HL-60 (cell line): ENCODE results near the gene CHCHD6.

Experiments
- DNase-seq, 2 experiments: peaks; one replicate each; pipeline ENCODE4 v3.0.0-alpha.2; 2010 to 2020; ENCODE audit warnings: low read depth in 1 of 2, low spot score in 1 of 2
- H3K27ac ChIP-seq: fragments of 250-450 bp; sonication (Bioruptor Pico); replicated peaks from 2 replicates; pipeline ENCODE4 v1.5.1; 2020; ENCODE audit warnings: mild to moderate bottlenecking, moderate library complexity
- H3K27me3 ChIP-seq: fragments of 250-450 bp; sonication (Bioruptor Pico); 2 replicates; pipeline ENCODE4 v1.5.1; 2021; ENCODE audit warnings: mild to moderate bottlenecking, moderate library complexity; ENCODE audit not compliant: insufficient read depth, poor library complexity, severe bottlenecking
- H3K4me3 ChIP-seq: replicated peaks from 2 replicates; pipeline ENCODE4 v1.5.1; 2011; ENCODE audit warnings: mild to moderate bottlenecking, control low read depth, low read length; ENCODE audit not compliant: insufficient read depth
- GABPA ChIP-seq: IDR thresholded peaks from 2 replicates; pipeline ENCODE4 v1.6.1; 2012; ENCODE audit warnings: low read depth
- POLR2AphosphoS5 ChIP-seq: IDR thresholded peaks from 2 replicates; pipeline ENCODE4 v1.6.1; 2012; ENCODE audit warnings: low read depth
- SPI1 ChIP-seq: IDR thresholded peaks from 2 replicates; pipeline ENCODE4 v1.6.1; 2012; ENCODE audit warnings: low read depth, mild to moderate bottlenecking, borderline replicate concordance
- TF ChIP-seq, protein P1 (sequence below): IDR thresholded peaks from 2 replicates; pipeline ENCODE4 v1.6.1; 2012; ENCODE audit warnings: low read depth; ENCODE audit not compliant: insufficient replicate concordance
- TF ChIP-seq, protein P2 (sequence below): IDR thresholded peaks from one replicate; pipeline ENCODE4 v1.5.1; 2011; ENCODE audit warnings: low read length, control low read depth, inconsistent platforms; ENCODE audit not compliant: insufficient read depth

The CHCHD6 gene

DNA sequence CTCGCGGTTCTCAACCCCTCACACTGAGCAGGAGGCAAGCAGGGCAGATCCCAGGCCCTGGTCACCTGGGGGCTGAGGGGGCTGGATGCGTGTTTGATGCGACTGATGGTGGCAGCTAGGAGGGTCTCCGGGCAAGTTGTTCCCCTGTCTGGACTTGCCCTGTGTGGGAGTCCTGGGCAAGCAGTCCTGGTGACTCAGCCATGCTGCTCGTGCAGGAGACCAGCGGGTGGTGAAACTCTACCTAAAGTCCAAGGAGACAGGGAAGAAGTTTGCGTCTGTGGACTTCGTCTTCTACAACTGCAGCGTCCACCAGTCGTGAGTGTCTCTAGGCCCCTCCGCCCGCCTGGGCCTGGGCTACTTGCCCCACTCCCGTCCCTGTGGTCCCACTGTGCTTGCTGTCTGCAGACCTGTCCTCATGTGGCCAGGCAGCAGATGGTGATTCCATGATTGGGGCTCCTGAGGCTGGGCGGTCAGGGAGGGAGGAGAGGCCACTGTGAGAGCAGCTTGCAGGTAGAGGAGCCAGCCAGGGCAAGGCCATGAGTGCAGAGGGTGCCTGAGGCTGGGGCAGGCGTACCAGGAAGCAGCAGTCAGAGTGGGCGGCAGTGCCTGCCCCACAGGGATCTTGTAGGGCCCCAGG lies 301.9 kb downstream of the CHCHD6 start:
- Histone ChIP-seq H3K27ac (no peak overlapping the region), H3K4me3 (no peak overlapping the region), H3K27me3 (no peaks in the 10 kb centered on the region)
- DNase-seq, result no peak
- TF ChIP-seq SPI1 (no peak), POLR2AphosphoS5 (no peak), GABPA (no peak)
- TF ChIP-seq, protein P1, sequence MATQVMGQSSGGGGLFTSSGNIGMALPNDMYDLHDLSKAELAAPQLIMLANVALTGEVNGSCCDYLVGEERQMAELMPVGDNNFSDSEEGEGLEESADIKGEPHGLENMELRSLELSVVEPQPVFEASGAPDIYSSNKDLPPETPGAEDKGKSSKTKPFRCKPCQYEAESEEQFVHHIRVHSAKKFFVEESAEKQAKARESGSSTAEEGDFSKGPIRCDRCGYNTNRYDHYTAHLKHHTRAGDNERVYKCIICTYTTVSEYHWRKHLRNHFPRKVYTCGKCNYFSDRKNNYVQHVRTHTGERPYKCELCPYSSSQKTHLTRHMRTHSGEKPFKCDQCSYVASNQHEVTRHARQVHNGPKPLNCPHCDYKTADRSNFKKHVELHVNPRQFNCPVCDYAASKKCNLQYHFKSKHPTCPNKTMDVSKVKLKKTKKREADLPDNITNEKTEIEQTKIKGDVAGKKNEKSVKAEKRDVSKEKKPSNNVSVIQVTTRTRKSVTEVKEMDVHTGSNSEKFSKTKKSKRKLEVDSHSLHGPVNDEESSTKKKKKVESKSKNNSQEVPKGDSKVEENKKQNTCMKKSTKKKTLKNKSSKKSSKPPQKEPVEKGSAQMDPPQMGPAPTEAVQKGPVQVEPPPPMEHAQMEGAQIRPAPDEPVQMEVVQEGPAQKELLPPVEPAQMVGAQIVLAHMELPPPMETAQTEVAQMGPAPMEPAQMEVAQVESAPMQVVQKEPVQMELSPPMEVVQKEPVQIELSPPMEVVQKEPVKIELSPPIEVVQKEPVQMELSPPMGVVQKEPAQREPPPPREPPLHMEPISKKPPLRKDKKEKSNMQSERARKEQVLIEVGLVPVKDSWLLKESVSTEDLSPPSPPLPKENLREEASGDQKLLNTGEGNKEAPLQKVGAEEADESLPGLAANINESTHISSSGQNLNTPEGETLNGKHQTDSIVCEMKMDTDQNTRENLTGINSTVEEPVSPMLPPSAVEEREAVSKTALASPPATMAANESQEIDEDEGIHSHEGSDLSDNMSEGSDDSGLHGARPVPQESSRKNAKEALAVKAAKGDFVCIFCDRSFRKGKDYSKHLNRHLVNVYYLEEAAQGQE, result no peak
- TF ChIP-seq, protein P2, sequence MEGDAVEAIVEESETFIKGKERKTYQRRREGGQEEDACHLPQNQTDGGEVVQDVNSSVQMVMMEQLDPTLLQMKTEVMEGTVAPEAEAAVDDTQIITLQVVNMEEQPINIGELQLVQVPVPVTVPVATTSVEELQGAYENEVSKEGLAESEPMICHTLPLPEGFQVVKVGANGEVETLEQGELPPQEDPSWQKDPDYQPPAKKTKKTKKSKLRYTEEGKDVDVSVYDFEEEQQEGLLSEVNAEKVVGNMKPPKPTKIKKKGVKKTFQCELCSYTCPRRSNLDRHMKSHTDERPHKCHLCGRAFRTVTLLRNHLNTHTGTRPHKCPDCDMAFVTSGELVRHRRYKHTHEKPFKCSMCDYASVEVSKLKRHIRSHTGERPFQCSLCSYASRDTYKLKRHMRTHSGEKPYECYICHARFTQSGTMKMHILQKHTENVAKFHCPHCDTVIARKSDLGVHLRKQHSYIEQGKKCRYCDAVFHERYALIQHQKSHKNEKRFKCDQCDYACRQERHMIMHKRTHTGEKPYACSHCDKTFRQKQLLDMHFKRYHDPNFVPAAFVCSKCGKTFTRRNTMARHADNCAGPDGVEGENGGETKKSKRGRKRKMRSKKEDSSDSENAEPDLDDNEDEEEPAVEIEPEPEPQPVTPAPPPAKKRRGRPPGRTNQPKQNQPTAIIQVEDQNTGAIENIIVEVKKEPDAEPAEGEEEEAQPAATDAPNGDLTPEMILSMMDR, result no peak

DNA sequence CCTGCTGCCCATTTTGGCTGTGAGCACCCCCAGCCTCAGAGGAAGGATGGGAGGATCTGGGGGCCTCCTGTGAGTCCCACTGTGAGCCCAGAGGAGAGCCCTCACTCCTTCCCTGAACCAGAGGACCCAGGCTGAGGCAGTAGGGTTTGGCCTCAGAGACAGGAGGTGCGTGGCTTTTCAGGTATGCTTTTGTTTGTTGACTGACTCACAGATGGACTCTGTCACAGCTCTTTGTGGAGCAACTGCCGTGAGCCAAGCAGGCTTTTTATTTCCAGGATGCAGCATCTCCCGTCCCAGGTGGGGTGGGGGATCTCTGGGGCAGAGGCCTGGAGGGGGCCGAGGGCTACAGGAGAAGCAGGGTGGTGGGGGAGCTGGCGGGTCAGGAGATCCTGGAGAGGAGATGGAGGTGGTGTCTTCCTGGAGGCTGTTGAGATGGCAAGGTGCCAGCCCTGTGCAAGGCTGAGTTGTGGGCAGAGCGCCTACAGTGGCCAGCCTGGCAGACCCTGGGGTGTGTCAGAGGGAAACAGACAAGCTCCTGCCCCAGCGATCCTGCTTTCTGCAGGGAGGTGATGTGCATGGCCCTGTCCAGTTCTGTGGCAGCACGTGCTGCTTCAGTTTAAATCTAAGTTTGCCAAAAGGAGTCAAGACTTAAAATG lies 302.9 kb downstream of the CHCHD6 start:
- H3K4me3 ChIP-seq, result no peak overlapping the region
- TF ChIP-seq, protein P2, result no peak
- TF ChIP-seq, protein P1, result no peak
- no peak for TF ChIP-seq GABPA
- no peak for TF ChIP-seq SPI1
- no peak for TF ChIP-seq POLR2AphosphoS5
- H3K27ac ChIP-seq, result no peak overlapping the region
- DNase-seq, result no peak
- H3K27me3 ChIP-seq, result no peaks in the 10 kb centered on the region

DNA sequence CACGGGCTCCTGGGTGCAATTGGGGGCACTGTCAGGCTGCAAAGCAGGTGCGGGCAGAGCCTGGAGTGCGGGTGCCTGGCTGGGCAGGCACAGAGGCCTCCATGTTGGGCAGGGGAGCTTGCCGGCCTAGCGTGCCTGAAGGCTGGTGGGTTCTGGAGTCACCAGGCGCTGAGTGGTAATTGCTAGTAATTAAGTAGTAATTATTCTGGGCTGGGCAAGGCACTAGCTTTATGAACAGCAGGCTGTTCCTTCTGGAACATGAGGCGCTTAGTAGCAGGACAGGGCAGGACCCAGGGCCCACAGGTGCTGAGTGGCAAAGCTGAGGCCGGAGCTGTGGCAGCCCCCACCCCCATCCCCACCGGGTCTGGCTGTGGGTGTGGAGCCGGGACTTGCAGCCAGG lies 304.2 kb downstream of the CHCHD6 start:
- Histone ChIP-seq H3K4me3 (no peak overlapping the region), H3K27ac (no peak overlapping the region), H3K27me3 (no peaks in the 10 kb centered on the region)
- TF ChIP-seq SPI1 (no peak), GABPA (no peak), POLR2AphosphoS5 (no peak)
- TF ChIP-seq, protein P1, result no peak
- TF ChIP-seq, protein P2, result no peak
- no peak for DNase-seq
